ENCODE measurements around the gene SERPINA12. TPM values are rescaled to one million over a fixed set of nuclear protein-coding genes. Genes with fewer than 3 reads are reported as not detected.

SERPINA12 gene
- total RNA-seq, 3 donors from 2014 or later, result not detected

GRCh38 chr14:94548999-94549985, 40.0 kb upstream of the SERPINA12 start:
- no peaks in the 10 kb centered on the region for H3K36me3 ChIP-seq (ENCODE audit: low read depth)
- H3K4me1 ChIP-seq (ENCODE audit: low read depth), result no peaks in the 10 kb centered on the region
- H3K9me3 ChIP-seq, result no peaks in the 10 kb centered on the region
- intact Hi-C loops (cut with DNase I, micrococcal nuclease), result no loop called here
- ATAC-seq (peak; percentile 67), DNase-seq (peak in 2 of 3 donors; percentile 63 to 68)
- TF ChIP-seq CTCF (IDR thresholded peaks at IDR 0.05), result peak; percentile 74
- no peak overlapping the region for H3K4me3 ChIP-seq

DNA sequence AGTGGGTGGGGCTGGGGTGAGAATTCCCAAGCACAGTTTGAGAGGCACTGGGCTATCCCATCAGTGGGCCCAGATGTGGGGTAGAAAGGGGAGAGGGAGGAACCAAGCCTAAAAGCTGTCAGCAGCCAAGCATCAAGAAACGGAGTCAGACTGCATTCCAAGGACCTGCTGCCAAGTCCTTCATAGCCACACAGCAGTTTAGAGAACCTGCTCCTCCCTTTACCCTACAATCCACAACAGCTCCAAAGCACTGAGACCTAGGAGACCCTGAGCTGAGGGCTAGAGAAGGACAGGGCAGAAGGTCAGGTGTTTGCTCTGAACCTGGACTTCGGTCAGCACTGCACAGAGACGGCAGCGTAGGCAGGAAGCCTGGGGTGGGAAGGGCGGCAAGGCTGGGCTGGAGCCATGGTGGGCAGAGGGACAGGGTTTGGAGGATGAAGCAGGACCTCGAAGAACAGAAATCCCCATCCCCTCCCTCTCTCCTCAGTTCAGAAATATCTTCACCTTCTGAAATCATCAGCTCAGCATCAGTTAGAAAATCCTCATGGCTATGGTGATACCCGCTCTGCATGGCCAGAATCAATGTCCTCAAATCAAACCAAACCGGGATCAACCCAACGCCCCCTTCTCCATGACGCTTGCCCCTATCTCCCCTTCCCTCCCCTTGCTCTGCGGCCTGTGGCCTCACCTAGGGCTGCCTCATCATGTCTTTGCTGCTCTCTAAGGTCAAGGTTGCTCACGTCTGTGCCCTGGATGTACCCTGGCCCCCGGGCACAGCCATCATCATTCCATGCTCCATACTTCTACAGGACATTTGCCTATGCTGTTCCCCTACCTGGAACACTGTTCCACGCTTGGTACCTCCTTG, 39.1 kb upstream of the SERPINA12 start:
- ATAC-seq, result no peak
- intact Hi-C loops (cut with DNase I, micrococcal nuclease), result no loop called here

DNA sequence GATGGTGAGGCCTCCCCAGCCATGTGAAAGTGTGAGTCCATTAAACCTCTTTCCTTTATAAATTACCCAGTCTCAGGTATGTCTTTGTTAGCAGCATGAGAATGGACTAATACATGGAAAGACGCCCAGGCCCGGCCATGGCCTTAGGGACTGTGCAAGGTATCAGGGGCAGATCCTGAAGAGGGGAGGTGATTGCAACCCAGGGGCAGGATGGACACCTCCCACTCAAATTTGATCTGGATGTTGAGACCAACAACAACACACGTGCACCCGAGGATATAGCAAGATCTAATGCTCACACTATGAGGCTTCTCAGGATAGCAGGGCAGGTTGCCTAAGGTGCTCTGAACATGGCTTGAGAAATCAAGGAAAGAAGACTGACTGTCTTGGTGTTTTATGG, 38.5 kb upstream of the SERPINA12 start:
- no peaks in the 10 kb centered on the region for H3K4me1 ChIP-seq (ENCODE audit: low read depth)
- intact Hi-C loops (cut with DNase I, micrococcal nuclease), result no loop called here
- no peaks in the 10 kb centered on the region for H3K9me3 ChIP-seq
- no peaks in the 10 kb centered on the region for H3K36me3 ChIP-seq (ENCODE audit: low read depth)
- no peak overlapping the region for H3K4me3 ChIP-seq
- no peak for TF ChIP-seq CTCF (IDR thresholded peaks at IDR 0.05)
- ATAC-seq, result no peak
- DNase-seq, result no peak

More for the DNA sequence above, 39.1 kb upstream of the SERPINA12 start:
- Histone ChIP-seq H3K4me3 (no peak overlapping the region), H3K4me1 (ENCODE audit: low read depth) (no peaks in the 10 kb centered on the region), H3K9me3 (no peaks in the 10 kb centered on the region), H3K36me3 (ENCODE audit: low read depth) (no peaks in the 10 kb centered on the region)
- no peak for TF ChIP-seq CTCF (IDR thresholded peaks at IDR 0.05)
- no peak for DNase-seq

GRCh38 chr14:94547151-94547680, 37.9 kb upstream of the SERPINA12 start:
- Histone ChIP-seq H3K4me1 (ENCODE audit: low read depth) (no peaks in the 10 kb centered on the region), H3K36me3 (ENCODE audit: low read depth) (no peaks in the 10 kb centered on the region), H3K4me3 (no peak overlapping the region), H3K9me3 (no peaks in the 10 kb centered on the region)
- DNase-seq (no peak), ATAC-seq (no peak)
- TF ChIP-seq CTCF (IDR thresholded peaks at IDR 0.05), result no peak
- intact Hi-C loops (cut with DNase I, micrococcal nuclease), result no loop called here

GRCh38 chr14:94545131-94545841, 36.0 kb upstream of the SERPINA12 start:
- no peak overlapping the region for H3K4me3 ChIP-seq
- H3K9me3 ChIP-seq, result no peaks in the 10 kb centered on the region
- ATAC-seq (no peak), DNase-seq (no peak)
- intact Hi-C loops (cut with DNase I, micrococcal nuclease), result no loop called here
- H3K4me1 ChIP-seq (ENCODE audit: low read depth), result no peaks in the 10 kb centered on the region
- H3K36me3 ChIP-seq (ENCODE audit: low read depth), result no peaks in the 10 kb centered on the region
- no peak for TF ChIP-seq CTCF (IDR thresholded peaks at IDR 0.05)

Measured in mucosa of descending colon (tissue), 3 donors.